ENCODE data around the gene CHRNA7.

GRCh38 chr15:32029409-32029861, 880 bp upstream of the CHRNA7 start:
- TF ChIP-seq, protein P1, sequence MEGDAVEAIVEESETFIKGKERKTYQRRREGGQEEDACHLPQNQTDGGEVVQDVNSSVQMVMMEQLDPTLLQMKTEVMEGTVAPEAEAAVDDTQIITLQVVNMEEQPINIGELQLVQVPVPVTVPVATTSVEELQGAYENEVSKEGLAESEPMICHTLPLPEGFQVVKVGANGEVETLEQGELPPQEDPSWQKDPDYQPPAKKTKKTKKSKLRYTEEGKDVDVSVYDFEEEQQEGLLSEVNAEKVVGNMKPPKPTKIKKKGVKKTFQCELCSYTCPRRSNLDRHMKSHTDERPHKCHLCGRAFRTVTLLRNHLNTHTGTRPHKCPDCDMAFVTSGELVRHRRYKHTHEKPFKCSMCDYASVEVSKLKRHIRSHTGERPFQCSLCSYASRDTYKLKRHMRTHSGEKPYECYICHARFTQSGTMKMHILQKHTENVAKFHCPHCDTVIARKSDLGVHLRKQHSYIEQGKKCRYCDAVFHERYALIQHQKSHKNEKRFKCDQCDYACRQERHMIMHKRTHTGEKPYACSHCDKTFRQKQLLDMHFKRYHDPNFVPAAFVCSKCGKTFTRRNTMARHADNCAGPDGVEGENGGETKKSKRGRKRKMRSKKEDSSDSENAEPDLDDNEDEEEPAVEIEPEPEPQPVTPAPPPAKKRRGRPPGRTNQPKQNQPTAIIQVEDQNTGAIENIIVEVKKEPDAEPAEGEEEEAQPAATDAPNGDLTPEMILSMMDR (conservative IDR thresholded peaks at IDR 0.05 in 1 of 2, IDR thresholded peaks at IDR 0.05 in 1 of 2; ENCODE audit: extremely low read depth in 1 of 2, insufficient read depth in 1 of 2, low read depth in 1 of 2, low read length in 2 of 2) = no peak
- no peak for TF ChIP-seq EZH2 (IDR thresholded peaks at IDR 0.05; ENCODE audit: borderline replicate concordance, low read length)
